ENCODE results near the gene KCNIP4. TPM values are rescaled to one million over a fixed set of nuclear protein-coding genes. Genes with fewer than 3 reads are reported as not detected.

Gene KCNIP4
- total and polyA plus RNA-seq, 2 of the 4 experiments (the other 2 are of a cell fraction), result not detected

DNA sequence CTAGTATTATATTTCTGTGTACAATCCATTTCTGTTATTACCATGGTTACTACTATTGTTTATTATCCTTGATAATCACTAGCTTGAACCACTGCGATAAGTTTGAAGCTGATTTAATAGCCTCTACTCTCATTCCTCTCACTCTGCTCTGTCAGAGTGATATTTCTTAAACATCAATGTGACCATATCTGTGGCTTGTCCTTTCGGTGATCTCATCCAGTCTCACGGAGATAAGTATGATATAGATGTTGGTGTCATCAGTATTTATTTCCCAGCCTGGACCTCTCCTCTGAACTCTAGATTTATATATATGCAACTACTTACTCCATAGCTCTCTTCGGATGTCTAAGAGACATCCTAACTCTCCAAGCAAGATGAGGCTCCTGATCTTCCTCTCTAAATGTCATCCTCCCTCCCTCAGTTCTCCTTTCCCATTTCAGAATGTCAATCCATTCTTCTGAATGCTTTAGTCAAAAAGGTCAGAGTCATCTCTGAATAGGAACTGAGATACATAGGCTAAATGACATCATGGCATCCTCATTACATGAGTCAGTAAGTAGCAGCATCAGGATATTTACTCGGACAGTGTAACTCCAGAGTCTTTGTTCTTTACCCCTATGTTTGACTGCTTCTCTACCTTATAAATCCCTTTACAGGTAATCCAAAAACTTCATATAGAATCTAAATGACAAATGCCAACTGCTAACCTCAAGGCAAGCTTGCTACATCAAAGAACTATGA is 1118.8 kb downstream of the KCNIP4 start:
- TF ChIP-seq USF2 (IDR thresholded peaks at IDR 0.05; ENCODE audit: low read depth, low read length) (no peak), FOS (IDR thresholded peaks at IDR 0.05; ENCODE audit: low read depth, low read length) (no peak), NFE2L2 (IDR thresholded peaks at IDR 0.05; ENCODE audit: low read depth, low read length) (no peak), MXI1 (IDR thresholded peaks at IDR 0.05; ENCODE audit: borderline replicate concordance, low read depth, low read length) (no peak), RCOR1 (IDR thresholded peaks at IDR 0.05; ENCODE audit: insufficient replicate concordance, low read length) (no peak), CEBPB (IDR thresholded peaks at IDR 0.05; ENCODE audit: low read depth, low read length) (no peak), RAD21 (IDR thresholded peaks at IDR 0.05; ENCODE audit: low read length) (no peak), SMC3 (IDR thresholded peaks at IDR 0.05; ENCODE audit: low read depth, low read length) (no peak), CHD1 (IDR thresholded peaks at IDR 0.05; ENCODE audit: low read depth, low read length) (no peak), POLR2A (IDR thresholded peaks at IDR 0.05; ENCODE audit: low read depth, low read length) (no peak), MAZ (IDR thresholded peaks at IDR 0.05; ENCODE audit: borderline replicate concordance, low read depth, low read length) (no peak), BHLHE40 (IDR thresholded peaks at IDR 0.05; ENCODE audit: low read depth, low read length) (no peak), MAFK (IDR thresholded peaks at IDR 0.05; ENCODE audit: low read depth, low read length) (no peak)
- TF ChIP-seq, protein P1, sequence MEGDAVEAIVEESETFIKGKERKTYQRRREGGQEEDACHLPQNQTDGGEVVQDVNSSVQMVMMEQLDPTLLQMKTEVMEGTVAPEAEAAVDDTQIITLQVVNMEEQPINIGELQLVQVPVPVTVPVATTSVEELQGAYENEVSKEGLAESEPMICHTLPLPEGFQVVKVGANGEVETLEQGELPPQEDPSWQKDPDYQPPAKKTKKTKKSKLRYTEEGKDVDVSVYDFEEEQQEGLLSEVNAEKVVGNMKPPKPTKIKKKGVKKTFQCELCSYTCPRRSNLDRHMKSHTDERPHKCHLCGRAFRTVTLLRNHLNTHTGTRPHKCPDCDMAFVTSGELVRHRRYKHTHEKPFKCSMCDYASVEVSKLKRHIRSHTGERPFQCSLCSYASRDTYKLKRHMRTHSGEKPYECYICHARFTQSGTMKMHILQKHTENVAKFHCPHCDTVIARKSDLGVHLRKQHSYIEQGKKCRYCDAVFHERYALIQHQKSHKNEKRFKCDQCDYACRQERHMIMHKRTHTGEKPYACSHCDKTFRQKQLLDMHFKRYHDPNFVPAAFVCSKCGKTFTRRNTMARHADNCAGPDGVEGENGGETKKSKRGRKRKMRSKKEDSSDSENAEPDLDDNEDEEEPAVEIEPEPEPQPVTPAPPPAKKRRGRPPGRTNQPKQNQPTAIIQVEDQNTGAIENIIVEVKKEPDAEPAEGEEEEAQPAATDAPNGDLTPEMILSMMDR (conservative IDR thresholded peaks at IDR 0.05; ENCODE audit: low read depth, low read length), result no peak
- TF ChIP-seq, protein P2, sequence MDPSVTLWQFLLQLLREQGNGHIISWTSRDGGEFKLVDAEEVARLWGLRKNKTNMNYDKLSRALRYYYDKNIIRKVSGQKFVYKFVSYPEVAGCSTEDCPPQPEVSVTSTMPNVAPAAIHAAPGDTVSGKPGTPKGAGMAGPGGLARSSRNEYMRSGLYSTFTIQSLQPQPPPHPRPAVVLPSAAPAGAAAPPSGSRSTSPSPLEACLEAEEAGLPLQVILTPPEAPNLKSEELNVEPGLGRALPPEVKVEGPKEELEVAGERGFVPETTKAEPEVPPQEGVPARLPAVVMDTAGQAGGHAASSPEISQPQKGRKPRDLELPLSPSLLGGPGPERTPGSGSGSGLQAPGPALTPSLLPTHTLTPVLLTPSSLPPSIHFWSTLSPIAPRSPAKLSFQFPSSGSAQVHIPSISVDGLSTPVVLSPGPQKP (IDR thresholded peaks at IDR 0.05; ENCODE audit: borderline replicate concordance, low read depth, low read length), result no peak
- dilution Hi-C loops (cut with HindIII; ENCODE audit: low sequenced_read_pairs, unreplicated experiment) (no loop called here), in situ Hi-C loops (cut with MboI; ENCODE audit: low sequenced_read_pairs) (no loop called here), intact Hi-C loops (cut with micrococcal nuclease) (no loop called here)
- Histone ChIP-seq H4K5ac (ENCODE audit: low read depth, low read length) (no peak overlapping the region), H3K4me2 (ENCODE audit: low read depth, low read length) (no peak overlapping the region), H4K8ac (ENCODE audit: low read depth in 2 of 2, low read length in 2 of 2) (no peak overlapping the region), H4K20me1 (ENCODE audit: insufficient read depth, low read length) (no peaks in the 10 kb centered on the region), H3K56ac (ENCODE audit: extremely low read depth, insufficient read depth, low read length) (no peak overlapping the region), H4K91ac (ENCODE audit: insufficient read depth, low read depth, low read length) (no peak overlapping the region), H3K9me3 (ENCODE audit: control insufficient read depth, insufficient read depth, low read length) (no peaks in the 10 kb centered on the region), H2BK120ac (ENCODE audit: low read depth, low read length) (no peak overlapping the region), H3K4me3 (ENCODE audit: insufficient read depth, low read depth, low read length) (no peak overlapping the region), H3K27me3 (ENCODE audit: control insufficient read depth, insufficient read depth, low read length) (no peaks in the 10 kb centered on the region), H2BK15ac (ENCODE audit: low read depth, low read length) (no peak overlapping the region), H3K4ac (ENCODE audit: low read depth, low read length) (no peak overlapping the region), H3K79me1 (ENCODE audit: low read depth in 1 of 2, low read length in 2 of 2) (no peaks in the 10 kb centered on the region), H3K18ac (ENCODE audit: low read depth, low read length) (no peak overlapping the region), H3K9ac (ENCODE audit: low read depth, low read length) (no peak overlapping the region), H3K14ac (replicated peaks; ENCODE audit: low read depth, low read length) (no peak overlapping the region), H2BK20ac (ENCODE audit: low read depth, low read length) (no peak overlapping the region), H2BK5ac (ENCODE audit: low read depth, low read length, poor library complexity, severe bottlenecking) (no peak overlapping the region), H2AFZ (replicated peaks; ENCODE audit: low read length, poor library complexity) (no peak overlapping the region), H3K27ac (ENCODE audit: insufficient read depth, low read length) (no peak overlapping the region), H3K36me3 (ENCODE audit: control insufficient read depth, insufficient read depth, low read length) (no peaks in the 10 kb centered on the region), H2AK5ac (ENCODE audit: low read depth, low read length) (no peak overlapping the region), H3K9me1 (ENCODE audit: insufficient read depth, low read length) (no peaks in the 10 kb centered on the region), H2AK9ac (replicated peaks; ENCODE audit: low read depth, low read length, poor library complexity) (no peak overlapping the region), H3K23ac (ENCODE audit: low read depth, low read length) (no peak overlapping the region), H3K4me1 (ENCODE audit: control insufficient read depth, insufficient read depth, low read length) (no peaks in the 10 kb centered on the region)
- WGBS, 2 experiments (ENCODE audit: extremely low coverage in 2 of 2, insufficient read length in 1 of 2), result 100% methylated on average over 1 of the region's 5 CpGs; no CpG with 5 or more reads in 1 of the 2 experiments
- ChIA-PET CTCF (interaction anchor here (1.0 kb wide), 1 partner anchor 21 kb away, joined by 3 read pairs; no protein-coding TSS in a partner anchor), POLR2A (ENCODE audit: unreplicated experiment) (no interaction called here)
- no TSS peak for BruUV-seq (replicated peaks)
- ATAC-seq (ENCODE audit: low read depth), result no peak
- DNase-seq, result peak; percentile 6
